ENCODE data around the gene FSTL3. TPM values are rescaled to one million over a fixed set of nuclear protein-coding genes. Genes with fewer than 3 reads are reported as not detected.
"Not testable (repeated sequence)": the region's sequence is repeated elsewhere in the genome, so short reads cannot be mapped to it uniquely, and the experiment has no call there.

FSTL3 gene
- total RNA-seq, 2 donors from 2014 or later: 1.3 to 2.0 TPM

DNA sequence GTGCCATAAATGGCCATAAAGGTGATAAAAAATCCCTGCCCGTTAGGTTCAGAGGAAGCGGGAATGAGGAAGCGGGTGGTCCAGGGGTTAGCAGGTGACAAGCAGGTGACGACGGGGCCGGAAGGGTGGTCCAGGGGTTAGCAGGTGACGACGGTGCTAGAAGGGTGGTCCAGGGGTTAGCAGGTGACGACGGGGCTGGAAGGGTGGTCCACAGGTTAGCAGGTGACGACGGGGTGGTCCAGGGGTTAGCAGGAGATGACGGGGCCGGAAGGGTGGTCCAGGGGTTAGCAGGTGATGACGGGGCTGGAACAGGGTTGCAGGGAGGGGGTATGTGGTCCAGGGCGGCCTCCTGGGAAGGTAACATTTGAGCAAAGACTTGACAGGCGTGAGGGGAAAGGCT is 12.8 kb downstream of the FSTL3 start:
- DNase-seq (no peak), ATAC-seq (no peak)
- Mint-ChIP-seq H3K4me1 (no peaks in the 10 kb centered on the region), H3K27me3 (no peaks in the 10 kb centered on the region), H3K36me3 (ENCODE audit: low read depth) (no peaks in the 10 kb centered on the region), H3K27ac (no peak overlapping the region), H3K4me3 (no peak overlapping the region)
- H3K9me3 ChIP-seq (ENCODE audit: control insufficient read depth, low read length, poor library complexity, severe bottlenecking): no peaks in the 10 kb centered on the region

DNA sequence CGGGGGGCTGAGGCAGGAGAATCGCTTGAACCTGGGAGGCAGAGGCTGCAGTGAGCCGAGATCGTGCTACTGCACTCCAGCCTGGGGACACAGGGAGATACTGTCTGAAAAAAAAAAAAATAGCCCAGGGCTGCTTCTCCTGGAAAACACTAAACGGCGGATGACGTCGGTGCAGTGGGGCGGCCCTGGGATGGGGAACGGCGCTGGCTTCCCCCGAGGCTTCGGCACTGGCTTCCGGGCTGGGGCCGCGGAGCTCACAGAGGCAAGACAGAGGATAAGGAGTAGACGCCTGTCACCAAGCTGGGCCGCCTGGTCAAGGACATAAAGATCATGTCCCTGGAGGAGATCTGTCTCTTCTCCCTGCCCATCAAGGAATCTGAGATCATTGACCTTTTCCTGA is 14.0 kb downstream of the FSTL3 start:
- no peaks in the 10 kb centered on the region for H3K4me1 Mint-ChIP-seq
- no peak for DNase-seq
- no peaks in the 10 kb centered on the region for H3K9me3 ChIP-seq (ENCODE audit: control insufficient read depth, low read length, poor library complexity, severe bottlenecking)
- ATAC-seq: no peak
- H3K4me3 Mint-ChIP-seq: no peak overlapping the region
- H3K27ac Mint-ChIP-seq: no peak overlapping the region
- H3K36me3 Mint-ChIP-seq (ENCODE audit: low read depth): no peaks in the 10 kb centered on the region
- H3K27me3 Mint-ChIP-seq: peaks cover 5% of the 10 kb centered on the region

DNA sequence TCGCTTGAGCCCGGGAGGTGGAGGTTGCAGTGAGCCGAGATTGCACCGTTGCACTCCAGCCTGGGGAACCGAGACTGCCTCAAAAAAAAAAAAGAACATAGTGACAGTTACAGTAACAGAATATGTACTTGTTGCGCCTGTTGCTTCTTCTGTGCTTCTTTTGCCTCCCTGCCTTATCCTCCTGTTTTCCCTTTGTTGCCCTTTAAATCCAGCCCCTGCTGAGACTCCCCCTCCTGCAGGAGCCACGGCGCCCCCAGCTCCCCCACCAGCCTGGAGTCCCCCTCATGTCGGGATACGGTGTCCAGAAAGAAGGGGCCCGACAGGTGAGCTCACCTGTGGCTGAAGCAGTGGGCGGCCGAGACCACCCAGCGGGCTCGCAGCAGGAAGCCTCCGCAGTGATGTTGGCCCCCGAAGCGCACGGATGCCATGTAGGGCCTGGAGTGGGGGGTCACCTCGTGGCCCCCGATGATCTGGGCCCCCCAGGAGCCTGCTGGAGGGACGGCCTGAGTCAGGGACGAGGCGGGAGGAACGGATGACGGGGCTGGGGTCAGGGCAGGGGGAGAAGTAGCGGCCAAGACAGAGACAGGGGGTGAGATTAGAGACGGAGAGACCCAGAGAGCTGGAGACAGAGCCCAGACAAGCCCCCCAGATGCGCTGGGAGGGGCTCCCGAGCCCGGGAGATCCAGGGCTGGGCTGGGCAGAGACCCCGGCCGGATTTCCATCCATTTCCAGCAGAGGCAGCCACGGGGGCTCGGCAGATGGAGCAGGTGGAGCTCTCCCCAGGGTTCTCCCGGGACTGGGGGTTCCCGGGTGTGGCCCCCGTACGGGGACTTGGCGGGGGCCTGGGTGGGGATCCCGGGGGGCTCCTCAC is 18.5 kb downstream of the FSTL3 start:
- H3K4me1 Mint-ChIP-seq: no peaks in the 10 kb centered on the region
- H3K27me3 Mint-ChIP-seq: peaks cover 16% of the 10 kb centered on the region
- H3K9me3 ChIP-seq (ENCODE audit: control insufficient read depth, low read length, poor library complexity, severe bottlenecking): no peaks in the 10 kb centered on the region
- no peak overlapping the region for H3K4me3 Mint-ChIP-seq
- DNase-seq (no peak), ATAC-seq (no peak)
- H3K36me3 Mint-ChIP-seq (ENCODE audit: low read depth): no peaks in the 10 kb centered on the region
- H3K27ac Mint-ChIP-seq: no peak overlapping the region

DNA sequence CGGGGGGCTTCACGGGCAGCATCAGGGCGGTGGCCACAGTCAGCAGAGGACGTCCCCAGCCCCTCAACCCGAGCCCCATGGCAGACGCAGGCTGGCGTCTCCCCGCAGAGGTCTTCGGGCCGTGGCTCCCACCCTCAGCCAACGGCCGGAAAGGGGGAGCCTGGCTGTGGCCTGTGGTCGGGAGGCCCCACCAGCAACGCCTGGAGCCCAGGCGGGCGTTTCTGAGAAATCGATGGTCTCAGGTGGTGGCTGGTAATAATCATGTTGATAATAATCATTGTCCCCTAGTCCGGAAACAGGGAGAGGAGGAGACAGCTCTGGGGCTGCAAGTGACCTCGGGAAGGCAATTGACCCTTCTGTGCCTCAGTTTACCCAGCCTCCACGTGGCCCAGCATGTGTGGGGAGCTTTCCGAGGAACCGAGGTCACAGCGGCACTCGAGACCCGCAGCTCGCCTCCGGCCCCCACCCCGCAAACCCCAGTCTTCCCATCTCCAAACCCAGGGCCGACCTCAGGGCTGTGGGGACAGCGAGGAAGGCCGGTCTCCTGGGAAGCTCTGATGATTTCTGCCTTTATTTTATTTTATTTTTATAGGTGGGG is 19.3 kb downstream of the FSTL3 start, which contains the start of gene PRSS57:
TSS of gene PRSS57 (minus strand) at position 101 of the 598 bp plus-strand sequence. CDS start at position 79, 22 bp downstream.
- no peak within 1 kb of the TSS for H3K4me3 Mint-ChIP-seq
- no peak for ATAC-seq

DNA sequence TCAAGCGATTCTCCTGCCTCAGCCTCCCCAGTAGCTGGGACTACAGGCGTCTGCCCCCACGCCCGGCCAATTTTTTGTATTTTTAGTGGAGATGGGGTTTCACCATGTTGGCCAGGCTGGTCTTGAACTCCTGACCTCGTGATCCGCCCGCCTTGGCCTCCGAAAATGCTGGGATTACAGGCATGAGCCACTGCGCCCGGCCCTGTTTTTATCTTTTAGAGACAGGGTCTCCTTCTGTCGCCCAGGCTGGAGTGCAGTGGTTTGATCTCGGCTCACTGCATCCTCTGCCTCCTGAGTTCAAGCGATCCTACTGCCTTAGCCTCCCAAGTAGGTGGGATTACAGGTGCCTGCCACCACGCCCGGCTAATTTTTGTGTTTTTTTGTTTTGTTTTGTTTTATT is 22.3 kb downstream of the FSTL3 start:
- H3K4me3 Mint-ChIP-seq; H3K4me1 Mint-ChIP-seq; ATAC-seq; H3K9me3 ChIP-seq (ENCODE audit: control insufficient read depth, low read length, poor library complexity, severe bottlenecking); H3K27ac Mint-ChIP-seq; DNase-seq; H3K36me3 Mint-ChIP-seq (ENCODE audit: low read depth): not testable (repeated sequence)
- H3K27me3 Mint-ChIP-seq: peaks cover 16% of the 10 kb centered on the region

More for the DNA sequence above, 19.3 kb downstream of the FSTL3 start, which contains the start of gene PRSS57:
- Mint-ChIP-seq H3K4me1 (no peaks in the 10 kb centered on the region), H3K27me3 (peaks cover 16% of the 10 kb centered on the region), H3K36me3 (ENCODE audit: low read depth) (no peaks in the 10 kb centered on the region), H3K27ac (no peak within 1 kb of the TSS)
- no peaks in the 10 kb centered on the region for H3K9me3 ChIP-seq (ENCODE audit: control insufficient read depth, low read length, poor library complexity, severe bottlenecking)
- DNase-seq: no peak

DNA sequence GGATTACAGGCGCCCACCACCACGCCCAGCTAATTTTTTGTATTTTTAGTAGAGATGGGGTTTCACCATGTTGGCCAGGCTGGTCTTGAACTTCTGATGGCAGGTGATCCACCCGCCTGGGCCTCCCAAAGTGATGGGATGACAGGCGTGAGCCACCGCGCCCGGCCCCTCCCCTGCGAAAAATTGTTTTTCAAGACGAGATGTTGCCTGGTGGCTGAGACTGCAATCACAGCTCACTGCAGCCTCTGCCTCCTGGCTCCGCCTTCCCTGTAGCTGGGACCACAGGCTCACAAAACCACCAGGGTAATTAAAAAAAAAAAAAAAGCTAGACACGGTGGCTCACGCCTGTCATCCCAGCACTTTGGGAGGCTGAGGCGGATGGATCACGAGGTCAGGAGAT is 23.7 kb downstream of the FSTL3 start:
- ATAC-seq: not testable (repeated sequence)

DNA sequence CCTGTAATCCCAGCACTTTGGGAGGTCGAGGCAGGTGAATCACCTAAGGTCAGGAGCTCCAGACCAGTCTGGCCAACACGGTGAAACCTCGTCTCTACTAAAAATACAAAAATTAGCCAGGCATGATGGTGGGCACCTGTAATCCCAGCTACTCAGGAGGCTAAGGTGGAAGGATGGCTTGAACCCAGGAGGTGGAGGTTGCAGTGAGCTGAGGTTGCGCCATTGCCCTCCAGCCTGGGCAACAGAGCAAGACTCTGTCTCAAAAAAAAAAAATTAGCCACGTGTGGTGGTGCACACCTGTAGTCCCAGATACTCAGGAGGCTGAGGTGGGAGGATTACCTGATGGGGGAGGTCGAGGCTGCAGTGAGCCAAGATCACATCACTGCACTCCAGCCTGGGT is 26.7 kb downstream of the FSTL3 start:
- H3K4me1 Mint-ChIP-seq; H3K36me3 Mint-ChIP-seq (ENCODE audit: low read depth); H3K9me3 ChIP-seq (ENCODE audit: control insufficient read depth, low read length, poor library complexity, severe bottlenecking); ATAC-seq; DNase-seq: not testable (repeated sequence)
- Mint-ChIP-seq H3K4me3 (peak overlapping the region; percentile 25), H3K27ac (peak overlapping the region; percentile 44), H3K27me3 (peaks cover 12% of the 10 kb centered on the region)

More for the DNA sequence above, 23.7 kb downstream of the FSTL3 start:
- not testable (repeated sequence) for H3K4me3 Mint-ChIP-seq; H3K4me1 Mint-ChIP-seq; DNase-seq; H3K9me3 ChIP-seq (ENCODE audit: control insufficient read depth, low read length, poor library complexity, severe bottlenecking); H3K27ac Mint-ChIP-seq; H3K36me3 Mint-ChIP-seq (ENCODE audit: low read depth)
- H3K27me3 Mint-ChIP-seq: peaks cover 11% of the 10 kb centered on the region

DNA sequence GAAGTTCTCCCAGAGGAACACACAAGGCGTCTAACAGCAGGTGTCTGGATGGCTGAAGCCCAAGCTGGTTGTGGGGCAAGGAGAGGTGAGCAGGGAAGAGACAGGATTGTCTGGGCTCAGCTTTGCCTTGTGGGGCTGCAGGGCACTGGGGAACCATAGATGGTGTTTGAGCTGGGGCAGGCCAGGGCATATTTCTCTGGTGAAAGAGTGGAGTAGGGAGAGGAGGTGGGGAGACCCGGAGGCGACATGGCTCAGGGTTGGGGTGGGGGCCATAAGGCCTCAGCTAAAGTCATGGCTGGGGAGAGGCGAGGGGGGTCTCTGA is 27.1 kb downstream of the FSTL3 start:
- Mint-ChIP-seq H3K36me3 (ENCODE audit: low read depth) (no peaks in the 10 kb centered on the region), H3K27me3 (peaks cover 12% of the 10 kb centered on the region), H3K4me3 (peak overlapping the region; percentile 25), H3K27ac (no peak overlapping the region), H3K4me1 (peaks cover 2% of the 10 kb centered on the region)
- ATAC-seq (peak; percentile 12), DNase-seq (no peak)
- no peaks in the 10 kb centered on the region for H3K9me3 ChIP-seq (ENCODE audit: control insufficient read depth, low read length, poor library complexity, severe bottlenecking)

DNA sequence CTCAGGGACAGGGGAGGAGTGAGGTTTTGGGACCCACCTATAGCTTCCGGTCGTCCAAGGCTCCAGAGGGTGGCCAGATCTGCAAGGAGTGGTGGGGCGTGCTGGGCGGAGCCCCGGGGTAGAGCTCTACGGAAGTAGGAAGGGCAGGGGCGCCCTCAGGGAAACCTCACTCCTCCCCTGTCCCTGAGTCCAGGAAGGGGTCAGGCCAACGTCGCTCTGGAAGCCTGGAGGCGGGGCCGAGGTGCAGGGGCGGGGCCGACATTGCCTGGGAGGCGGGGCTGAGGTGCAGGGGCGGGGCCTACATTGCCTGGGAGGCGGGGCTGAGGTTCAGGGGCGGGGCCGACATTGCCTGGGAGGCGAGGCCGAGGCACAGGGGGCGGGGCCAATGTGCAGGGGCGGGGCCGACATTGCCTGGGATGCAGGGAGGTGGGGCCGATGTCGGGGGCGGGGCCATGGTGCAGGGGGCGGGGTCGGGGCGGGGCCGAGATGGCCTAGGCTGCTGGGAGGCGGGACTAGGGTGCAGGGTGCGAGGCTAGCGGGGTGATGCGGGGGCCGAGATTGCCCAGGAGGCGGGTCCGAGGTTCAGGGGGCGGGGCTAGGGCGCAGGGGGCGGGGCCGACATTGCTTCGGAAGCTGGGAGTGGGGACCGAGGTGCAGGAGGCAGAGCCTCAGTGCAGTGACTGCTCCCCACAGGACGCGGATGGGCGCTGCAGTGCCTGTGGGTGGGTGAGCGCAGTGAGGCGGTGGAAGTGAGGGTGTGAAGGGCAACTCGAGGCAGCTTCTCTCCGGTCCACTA is 27.7 kb downstream of the FSTL3 start:
- no peak overlapping the region for H3K4me3 Mint-ChIP-seq
- DNase-seq (peak; percentile 58 to 61 (median 60)), ATAC-seq (peak; percentile 79)
- H3K9me3 ChIP-seq (ENCODE audit: control insufficient read depth, low read length, poor library complexity, severe bottlenecking): no peaks in the 10 kb centered on the region
- H3K27me3 Mint-ChIP-seq: peaks cover 6% of the 10 kb centered on the region
- no peaks in the 10 kb centered on the region for H3K36me3 Mint-ChIP-seq (ENCODE audit: low read depth)
- H3K4me1 Mint-ChIP-seq: peaks cover 2% of the 10 kb centered on the region
- H3K27ac Mint-ChIP-seq: no peak overlapping the region

DNA sequence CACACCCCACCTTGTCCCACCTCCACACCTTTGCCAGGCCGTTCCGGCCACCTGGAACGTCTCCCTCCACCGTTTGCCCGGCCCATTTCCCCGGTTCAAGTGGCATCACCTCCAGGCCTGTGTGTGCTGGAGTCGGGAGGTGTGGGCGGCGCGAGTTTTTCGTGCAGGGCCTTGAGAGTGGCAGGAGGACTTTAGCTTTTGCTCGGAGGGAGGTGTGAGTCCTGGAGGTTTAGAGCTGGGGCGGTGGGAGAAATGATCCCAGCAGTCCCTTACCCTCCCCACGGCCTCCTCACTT is 28.2 kb downstream of the FSTL3 start:
- Mint-ChIP-seq H3K27ac (no peak overlapping the region), H3K27me3 (peaks cover 5% of the 10 kb centered on the region)
- no peak for ATAC-seq

DNA sequence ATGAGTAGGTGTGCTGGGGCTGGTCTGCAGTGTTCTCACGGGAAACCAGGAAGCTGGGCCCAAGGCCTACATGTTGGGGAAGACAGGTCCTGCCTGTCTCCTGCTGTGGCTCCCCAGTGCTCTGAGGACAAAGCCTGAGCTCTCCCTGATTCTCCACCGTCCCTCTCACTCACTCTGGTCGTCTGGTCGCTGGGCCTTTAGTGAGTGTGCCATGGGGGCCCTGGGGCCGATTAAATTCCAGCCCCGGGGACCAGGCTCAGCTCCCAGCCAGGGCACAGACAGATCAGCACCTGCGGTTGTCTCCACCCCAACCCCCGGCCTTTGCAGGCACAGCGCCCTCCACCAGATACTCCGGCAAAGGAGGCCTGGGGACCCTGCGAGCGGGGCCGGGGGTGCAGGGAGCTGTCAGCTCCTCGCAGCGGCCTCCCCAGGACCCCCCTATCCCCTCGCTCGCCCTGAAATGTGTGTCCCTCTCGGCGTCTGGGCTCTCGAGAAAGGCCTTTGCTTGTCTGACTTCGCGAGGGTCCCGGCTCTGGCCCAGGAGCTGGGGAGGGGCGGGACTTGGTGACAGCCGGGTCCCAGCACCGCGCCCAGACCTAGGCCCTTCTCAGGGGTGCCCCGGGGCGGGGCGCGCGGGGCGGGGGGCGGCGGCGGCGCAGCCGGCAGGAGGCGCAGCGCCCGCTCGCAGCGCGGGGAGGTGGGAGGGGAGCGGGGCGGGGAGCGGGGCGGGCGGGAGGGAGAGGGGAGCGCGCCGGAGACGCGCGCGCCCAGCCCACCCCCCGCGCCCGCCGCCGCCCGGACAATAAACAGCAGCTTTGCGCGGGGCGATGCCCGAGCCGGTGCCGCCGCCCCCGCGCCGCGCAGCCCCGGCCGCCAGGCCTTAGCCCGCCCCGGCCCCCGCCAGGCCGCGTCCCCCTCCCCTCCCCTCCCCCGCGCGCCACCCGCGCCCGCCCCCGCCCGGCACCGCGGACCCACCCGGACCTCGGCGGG is 32.3 kb downstream of the FSTL3 start, which contains the start of gene PALM:
TSS of gene PALM (plus strand) at position 782 of the 990 bp plus-strand sequence. CDS start 212 bp downstream, outside the sequence.
- H3K9me3 ChIP-seq (ENCODE audit: control insufficient read depth, low read length, poor library complexity, severe bottlenecking): no peaks in the 10 kb centered on the region
- H3K36me3 Mint-ChIP-seq (ENCODE audit: low read depth): no peaks in the 10 kb centered on the region
- H3K27me3 Mint-ChIP-seq: peaks cover 23% of the 10 kb centered on the region
- H3K4me1 Mint-ChIP-seq: no peaks in the 10 kb centered on the region
- ATAC-seq (no peak), DNase-seq (no peak)
- H3K4me3 Mint-ChIP-seq: no peak within 1 kb of the TSS
- no peak within 1 kb of the TSS for H3K27ac Mint-ChIP-seq

More for the DNA sequence above, 28.2 kb downstream of the FSTL3 start:
- H3K36me3 Mint-ChIP-seq (ENCODE audit: low read depth): no peaks in the 10 kb centered on the region
- peaks cover 2% of the 10 kb centered on the region for H3K4me1 Mint-ChIP-seq
- DNase-seq: no peak
- no peaks in the 10 kb centered on the region for H3K9me3 ChIP-seq (ENCODE audit: control insufficient read depth, low read length, poor library complexity, severe bottlenecking)
- H3K4me3 Mint-ChIP-seq: no peak overlapping the region

DNA sequence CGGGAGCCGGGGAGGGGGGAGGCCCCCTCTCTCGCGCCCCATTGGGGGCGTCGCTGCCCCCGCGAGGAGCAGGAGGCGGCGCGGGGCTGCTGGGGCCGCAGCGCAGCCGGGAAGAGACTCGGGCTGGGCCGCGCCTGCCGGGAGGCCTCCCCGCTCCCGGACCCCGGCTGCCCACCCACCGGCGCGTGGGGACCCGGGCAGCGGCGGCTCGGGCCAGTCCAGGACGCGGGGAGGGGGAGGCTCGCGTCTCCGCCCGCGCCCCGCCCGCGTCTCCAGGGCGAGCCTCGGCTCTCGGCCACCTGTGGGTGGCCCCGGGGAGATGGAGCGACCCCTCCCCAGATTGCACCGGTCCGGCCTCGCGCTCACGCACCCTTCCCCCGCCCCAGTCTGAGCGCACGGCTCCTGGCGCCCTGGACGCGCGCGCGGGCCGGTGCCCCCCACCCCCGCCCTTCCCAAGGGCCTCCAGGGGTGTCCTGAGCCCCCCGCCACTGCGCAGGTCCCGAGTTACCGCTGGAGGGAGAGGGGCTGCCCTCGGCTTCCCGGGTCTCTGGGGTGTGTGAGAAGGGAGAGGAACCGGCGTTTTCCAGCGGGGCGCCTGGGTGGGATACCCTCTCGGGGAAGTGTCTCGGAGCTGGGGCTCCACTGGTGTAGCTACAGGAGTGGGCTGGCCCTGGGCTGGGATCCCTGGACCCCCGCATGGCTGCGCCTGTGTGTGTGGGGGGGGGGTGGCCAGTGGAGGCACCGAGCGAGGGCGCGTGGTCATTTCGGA is 33.2 kb downstream of the FSTL3 start:
- ATAC-seq (no peak), DNase-seq (no peak)
- no peak overlapping the region for H3K4me3 Mint-ChIP-seq
- peaks cover 23% of the 10 kb centered on the region for H3K27me3 Mint-ChIP-seq
- H3K9me3 ChIP-seq (ENCODE audit: control insufficient read depth, low read length, poor library complexity, severe bottlenecking): no peaks in the 10 kb centered on the region
- H3K36me3 Mint-ChIP-seq (ENCODE audit: low read depth): no peaks in the 10 kb centered on the region
- H3K4me1 Mint-ChIP-seq: no peaks in the 10 kb centered on the region
- H3K27ac Mint-ChIP-seq: no peak overlapping the region
